Measurements from ENCODE around the gene CHST14. TPM values are rescaled to one million over a fixed set of nuclear protein-coding genes. Genes with fewer than 3 reads are reported as not detected.
A peak's percentile ranks its signal among the peaks of the same experiment; 100 is the strongest.

CHST14 gene
- total and polyA plus RNA-seq, 2 of the 8 experiments (the other 6 are each of a cell fraction or from before 2014, with no cell fraction given), result 13.4 to 20.3 TPM

DNA sequence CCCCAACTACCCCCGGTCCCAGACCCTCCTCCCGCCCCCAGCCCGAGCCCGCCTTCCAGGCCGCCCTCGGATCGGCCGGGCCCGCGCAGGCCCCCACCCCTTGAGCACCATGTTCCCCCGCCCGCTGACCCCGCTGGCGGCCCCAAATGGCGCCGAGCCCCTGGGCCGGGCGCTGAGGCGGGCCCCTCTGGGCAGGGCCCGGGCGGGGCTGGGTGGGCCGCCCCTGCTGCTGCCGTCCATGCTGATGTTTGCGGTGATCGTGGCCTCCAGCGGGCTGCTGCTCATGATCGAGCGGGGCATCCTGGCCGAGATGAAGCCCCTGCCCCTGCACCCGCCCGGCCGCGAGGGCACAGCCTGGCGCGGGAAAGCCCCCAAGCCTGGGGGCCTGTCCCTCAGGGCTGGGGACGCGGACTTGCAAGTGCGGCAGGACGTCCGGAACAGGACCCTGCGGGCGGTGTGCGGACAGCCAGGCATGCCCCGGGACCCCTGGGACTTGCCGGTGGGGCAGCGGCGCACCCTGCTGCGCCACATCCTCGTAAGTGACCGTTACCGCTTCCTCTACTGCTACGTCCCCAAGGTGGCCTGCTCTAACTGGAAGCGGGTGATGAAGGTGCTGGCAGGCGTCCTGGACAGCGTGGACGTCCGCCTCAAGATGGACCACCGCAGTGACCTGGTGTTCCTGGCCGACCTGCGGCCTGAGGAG lies 472 bp downstream of the CHST14 start:
- Histone ChIP-seq H3K23me2 (ENCODE audit: low read depth, low read length) (peaks cover 16% of the 10 kb centered on the region), H4K8ac (ENCODE audit: extremely low read depth, insufficient read depth, low read length) (no peak overlapping the region), H2BK15ac (ENCODE audit: low read length) (peak overlapping the region; percentile 88; the same call in 1 of the 2 replicates), H4K20me1 (replicated peaks in 1 of 2; ENCODE audit: control insufficient read depth in 1 of 2, insufficient read depth in 2 of 2, low read length in 2 of 2) (peaks cover 0 to 8% of the 10 kb centered on the region in 2 experiments), H3K36me3 (ENCODE audit: control insufficient read depth in 2 of 4, insufficient read depth in 4 of 4, low read length in 3 of 4) (peaks cover 0 to 9% (median 5%) of the 10 kb centered on the region in 4 experiments; a peak in 5 of 8 replicates), H3K23ac (ENCODE audit: insufficient read length) (no peak overlapping the region), H3K27ac (ENCODE audit: low read depth, low read length) (no peak overlapping the region; the same call in 1 of the 2 replicates), H2BK120ac (replicated peaks; ENCODE audit: low read depth, low read length) (no peak overlapping the region), H3K56ac (replicated peaks; ENCODE audit: insufficient read length, low read depth, low read length) (peak overlapping the region; percentile 32), H3K9ac (replicated peaks in 1 of 4; ENCODE audit: extremely low read depth in 1 of 4, low read depth in 3 of 4, low read length in 3 of 4) (peak overlapping the region; percentile 3 to 65 (median 50)), H2BK5ac (ENCODE audit: low read depth, low read length) (peak overlapping the region; percentile 78; the same call in 1 of the 2 replicates), H3K9me3 (ENCODE audit: insufficient read depth in 2 of 2, low read depth in 1 of 2, low read length in 1 of 2) (no peaks in the 10 kb centered on the region), H3K79me2 (ENCODE audit: control insufficient read depth in 1 of 2, insufficient read depth in 2 of 2, low read length in 2 of 2) (no peaks in the 10 kb centered on the region), H3K4me3 (ENCODE audit: extremely low read depth in 1 of 4, insufficient read depth in 2 of 4, low read depth in 3 of 4, low read length in 4 of 4) (peak overlapping the region; percentile 68 to 87 (median 71)), H3K4me2 (ENCODE audit: insufficient read depth in 1 of 2, low read depth in 2 of 2, low read length in 2 of 2) (peak overlapping the region; percentile 87 to 91), H4K91ac (replicated peaks; ENCODE audit: insufficient read length, low read length) (peak overlapping the region; percentile 45), H2BK20ac (ENCODE audit: low read length) (no peak overlapping the region), H4K5ac (ENCODE audit: insufficient read length, low read depth, low read length) (peak overlapping the region; percentile 18), H2AK5ac (ENCODE audit: low read depth, low read length) (0 out of 2 replicates have a peak overlapping the region, but pooled peaks have one; percentile 75), H3K4me1 (replicated peaks in 1 of 4; ENCODE audit: control insufficient read depth in 3 of 4, insufficient read depth in 4 of 4, low read length in 3 of 4) (peaks cover 0 to 17% (median 10%) of the 10 kb centered on the region in 4 experiments; a peak in 6 of 7 replicates), H3K4ac (replicated peaks; ENCODE audit: insufficient read length, low read depth, low read length) (peak overlapping the region; percentile 91), H3K27me3 (replicated peaks in 1 of 4; ENCODE audit: control insufficient read depth in 3 of 4, extremely low read depth in 1 of 4, insufficient read depth in 3 of 4, low read length in 3 of 4) (peaks cover 0 to 3% (median 0%) of the 10 kb centered on the region in 4 experiments; a peak in 1 of 7 replicates), H3K18ac (ENCODE audit: extremely low read depth, low read length) (peak overlapping the region; percentile 55), H2BK12ac (ENCODE audit: low read depth, low read length) (peak overlapping the region; percentile 84; the same call in 1 of the 2 replicates), H3K79me1 (ENCODE audit: low read depth, low read length) (peaks cover 7% of the 10 kb centered on the region; the same call in 1 of the 2 replicates), H2AFZ (ENCODE audit: low read length) (peak overlapping the region; percentile 33; the same call in 1 of the 2 replicates), H3K14ac (ENCODE audit: insufficient read length) (no peak overlapping the region)
- no peak for FAIRE-seq
- peak in 1 of 2 experiments; percentile 71 for DNase-seq (ENCODE audit: low read depth in 1 of 2, low spot score in 2 of 2)
- WGBS, 2 experiments (ENCODE audit: extremely low coverage in 1 of 2, insufficient coverage in 1 of 2, insufficient read length in 1 of 2, insufficient replicate concordance in 2 of 2, low coverage in 1 of 2, low lambda C conversion rate in 2 of 2, missing lambda C conversion rate in 1 of 2), result 4% methylated on average over 24 of the region's 60 CpGs; no CpG with 5 or more reads in 1 of the 2 experiments
- POLR2A ChIA-PET (ENCODE audit: partially characterized antibody), result interaction anchor here (1.0 to 3.5 kb wide), 6 partner anchors 19 to 60 kb away, joined by 3 to 21 read pairs (median 5); no protein-coding TSS in a partner anchor
- CTCF ChIA-PET (ENCODE audit: partially characterized antibody), result interaction anchor here (0.6 to 2.4 kb wide), 3 partner anchors 12 to 29 kb away, joined by 4 to 10 read pairs (median 9); no protein-coding TSS in a partner anchor
- TF ChIP-seq JUND (IDR thresholded peaks at IDR 0.05; ENCODE audit: low read length) (no peak), KDM5A (IDR thresholded peaks at IDR 0.05; ENCODE audit: low read length) (no peak), KDM4A (IDR thresholded peaks at IDR 0.05; ENCODE audit: low read depth, low read length, severe bottlenecking) (peak; percentile 81), SIN3A (conservative IDR thresholded peaks at IDR 0.05 in 1 of 2, IDR thresholded peaks at IDR 0.05 in 1 of 2; ENCODE audit: low read depth in 1 of 2, low read length in 2 of 2) (no peak), EP300 (IDR thresholded peaks at IDR 0.05; ENCODE audit: borderline replicate concordance in 1 of 2, low read depth in 2 of 2, low read length in 2 of 2) (no peak)
